ENCODE data around the gene S100A4. TPM values are rescaled to one million over a fixed set of nuclear protein-coding genes. Genes with fewer than 3 reads are reported as not detected.

The S100A4 gene
- total RNA-seq, 1 experiment from 2014 or later = 384 TPM

DNA sequence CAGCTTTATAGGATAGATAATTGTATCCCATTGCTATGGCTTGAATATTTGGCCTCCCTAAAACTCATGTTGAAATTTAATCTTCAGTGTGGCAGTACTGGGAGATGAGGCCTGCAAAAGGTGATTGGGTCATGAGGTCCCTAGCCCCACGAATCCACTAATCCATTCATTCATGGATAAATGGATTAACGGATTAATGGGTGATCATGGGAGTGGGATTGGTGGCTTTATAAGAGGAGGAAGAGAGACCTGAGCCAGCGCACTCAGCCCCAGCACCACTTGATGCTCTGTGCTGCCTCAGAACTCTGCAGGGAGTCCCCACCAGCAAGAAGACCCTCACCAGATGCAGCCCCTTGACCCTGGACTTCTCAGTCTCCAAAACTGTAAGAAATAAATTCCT lies 41.8 kb downstream of the S100A4 start:
- no peak overlapping the region for H3K27ac ChIP-seq (ENCODE audit: low read depth, low read length)
- H3K27me3 ChIP-seq (ENCODE audit: insufficient read depth, low read length) = 0 out of 2 replicates have a peak, but pooled peaks cover 3% of the 10 kb centered on the region
- H3K36me3 ChIP-seq (ENCODE audit: control insufficient read depth in 1 of 2, insufficient read depth in 2 of 2, low read length in 2 of 2) = no peaks in the 10 kb centered on the region
- intact Hi-C loops (cut with micrococcal nuclease) = no loop called here
- RAD21 ChIA-PET (ENCODE audit: low non-redundant PET in 1 of 2, low total read pairs in 2 of 2, uncharacterized antibody in 2 of 2, unreplicated experiment in 2 of 2) = no interaction called here
- H2AFZ ChIP-seq (ENCODE audit: low read depth, low read length, poor library complexity, severe bottlenecking) = no peak overlapping the region
- H3K9me3 ChIP-seq (ENCODE audit: control insufficient read depth in 1 of 2, insufficient read depth in 1 of 2, low read depth in 1 of 2, low read length in 2 of 2) = no peaks in the 10 kb centered on the region
- H3K4me1 ChIP-seq (ENCODE audit: control insufficient read depth in 1 of 2, insufficient read depth in 2 of 2, low read length in 2 of 2) = peaks cover 14 to 31% of the 10 kb centered on the region in 2 experiments
- DNase-seq (ENCODE audit: low read depth, low spot score) (no peak), ATAC-seq (no peak)
- H3K4me2 ChIP-seq (ENCODE audit: low read length) = no peak overlapping the region
- TF ChIP-seq, protein P1, sequence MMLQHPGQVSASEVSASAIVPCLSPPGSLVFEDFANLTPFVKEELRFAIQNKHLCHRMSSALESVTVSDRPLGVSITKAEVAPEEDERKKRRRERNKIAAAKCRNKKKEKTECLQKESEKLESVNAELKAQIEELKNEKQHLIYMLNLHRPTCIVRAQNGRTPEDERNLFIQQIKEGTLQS (IDR thresholded peaks at IDR 0.05) = no peak
- TF ChIP-seq, protein P2, sequence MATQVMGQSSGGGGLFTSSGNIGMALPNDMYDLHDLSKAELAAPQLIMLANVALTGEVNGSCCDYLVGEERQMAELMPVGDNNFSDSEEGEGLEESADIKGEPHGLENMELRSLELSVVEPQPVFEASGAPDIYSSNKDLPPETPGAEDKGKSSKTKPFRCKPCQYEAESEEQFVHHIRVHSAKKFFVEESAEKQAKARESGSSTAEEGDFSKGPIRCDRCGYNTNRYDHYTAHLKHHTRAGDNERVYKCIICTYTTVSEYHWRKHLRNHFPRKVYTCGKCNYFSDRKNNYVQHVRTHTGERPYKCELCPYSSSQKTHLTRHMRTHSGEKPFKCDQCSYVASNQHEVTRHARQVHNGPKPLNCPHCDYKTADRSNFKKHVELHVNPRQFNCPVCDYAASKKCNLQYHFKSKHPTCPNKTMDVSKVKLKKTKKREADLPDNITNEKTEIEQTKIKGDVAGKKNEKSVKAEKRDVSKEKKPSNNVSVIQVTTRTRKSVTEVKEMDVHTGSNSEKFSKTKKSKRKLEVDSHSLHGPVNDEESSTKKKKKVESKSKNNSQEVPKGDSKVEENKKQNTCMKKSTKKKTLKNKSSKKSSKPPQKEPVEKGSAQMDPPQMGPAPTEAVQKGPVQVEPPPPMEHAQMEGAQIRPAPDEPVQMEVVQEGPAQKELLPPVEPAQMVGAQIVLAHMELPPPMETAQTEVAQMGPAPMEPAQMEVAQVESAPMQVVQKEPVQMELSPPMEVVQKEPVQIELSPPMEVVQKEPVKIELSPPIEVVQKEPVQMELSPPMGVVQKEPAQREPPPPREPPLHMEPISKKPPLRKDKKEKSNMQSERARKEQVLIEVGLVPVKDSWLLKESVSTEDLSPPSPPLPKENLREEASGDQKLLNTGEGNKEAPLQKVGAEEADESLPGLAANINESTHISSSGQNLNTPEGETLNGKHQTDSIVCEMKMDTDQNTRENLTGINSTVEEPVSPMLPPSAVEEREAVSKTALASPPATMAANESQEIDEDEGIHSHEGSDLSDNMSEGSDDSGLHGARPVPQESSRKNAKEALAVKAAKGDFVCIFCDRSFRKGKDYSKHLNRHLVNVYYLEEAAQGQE (IDR thresholded peaks at IDR 0.05; ENCODE audit: low read depth) = no peak
- TF ChIP-seq POLR2A (IDR thresholded peaks at IDR 0.05; ENCODE audit: borderline replicate concordance, extremely low read depth, insufficient read depth, insufficient read length) = no peak
- no peak for TF ChIP-seq EZH2phosphoT487 (IDR thresholded peaks at IDR 0.05; ENCODE audit: borderline replicate concordance)
- TF ChIP-seq, protein P3, sequence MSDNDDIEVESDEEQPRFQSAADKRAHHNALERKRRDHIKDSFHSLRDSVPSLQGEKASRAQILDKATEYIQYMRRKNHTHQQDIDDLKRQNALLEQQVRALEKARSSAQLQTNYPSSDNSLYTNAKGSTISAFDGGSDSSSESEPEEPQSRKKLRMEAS (IDR thresholded peaks at IDR 0.05) = no peak
- H3K79me2 ChIP-seq (ENCODE audit: insufficient read depth, low read length) = no peaks in the 10 kb centered on the region
- BruUV-seq (replicated peaks) = no TSS peak
- no peaks in the 10 kb centered on the region for H3K9me2 ChIP-seq (ENCODE audit: insufficient read depth)
- H3K9ac ChIP-seq (ENCODE audit: low read length) = no peak overlapping the region
- H3K4me3 ChIP-seq (replicated peaks in 1 of 2; ENCODE audit: low read depth in 1 of 2, low read length in 2 of 2) = no peak overlapping the region
- CTCF ChIA-PET = no interaction called here
- H4K20me1 ChIP-seq (ENCODE audit: insufficient read depth) = no peaks in the 10 kb centered on the region
- POLR2A ChIA-PET = no interaction called here

DNA sequence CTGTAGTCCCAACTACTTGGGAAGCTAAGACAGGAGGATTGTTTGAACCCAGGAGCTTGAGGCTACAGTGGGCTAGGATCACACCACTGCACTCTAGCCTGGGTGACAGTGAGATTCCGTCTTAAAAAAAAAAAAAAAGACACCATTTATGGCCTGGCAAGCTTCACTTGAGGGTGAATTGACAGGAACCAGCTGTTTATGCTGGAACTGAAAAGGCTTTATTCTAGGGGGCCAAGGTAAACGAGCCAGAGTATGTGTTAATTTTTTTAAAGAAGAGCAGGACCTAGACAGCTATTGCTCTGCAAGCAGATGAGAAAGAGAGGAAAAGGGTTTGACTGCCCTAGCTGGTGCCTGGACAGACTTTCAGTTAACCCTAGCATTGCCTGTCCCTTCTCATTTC lies 46.9 kb downstream of the S100A4 start:
- ChIA-PET CTCF (interaction anchor here (6.1 kb wide), 1 partner anchor 146 kb away, joined by 133 read pairs; no protein-coding TSS in a partner anchor), RAD21 (ENCODE audit: low non-redundant PET in 1 of 2, low total read pairs in 2 of 2, uncharacterized antibody in 2 of 2, unreplicated experiment in 2 of 2) (no interaction called here), POLR2A (no interaction called here)
- Histone ChIP-seq H3K4me2 (ENCODE audit: low read length) (no peak overlapping the region), H3K4me1 (ENCODE audit: control insufficient read depth in 1 of 2, insufficient read depth in 2 of 2, low read length in 2 of 2) (peaks cover 0 to 3% of the 10 kb centered on the region in 2 experiments; a peak in 1 of 4 replicates), H3K4me3 (replicated peaks in 1 of 2; ENCODE audit: low read depth in 1 of 2, low read length in 2 of 2) (no peak overlapping the region), H3K9me3 (ENCODE audit: control insufficient read depth in 1 of 2, insufficient read depth in 1 of 2, low read depth in 1 of 2, low read length in 2 of 2) (no peaks in the 10 kb centered on the region), H3K9ac (ENCODE audit: low read length) (no peak overlapping the region), H2AFZ (ENCODE audit: low read depth, low read length, poor library complexity, severe bottlenecking) (no peak overlapping the region), H4K20me1 (ENCODE audit: insufficient read depth) (no peaks in the 10 kb centered on the region), H3K36me3 (ENCODE audit: control insufficient read depth in 1 of 2, insufficient read depth in 2 of 2, low read length in 2 of 2) (no peaks in the 10 kb centered on the region), H3K79me2 (ENCODE audit: insufficient read depth, low read length) (no peaks in the 10 kb centered on the region), H3K27me3 (ENCODE audit: insufficient read depth, low read length) (0 out of 2 replicates have a peak, but pooled peaks cover 3% of the 10 kb centered on the region), H3K27ac (ENCODE audit: low read depth, low read length) (no peak overlapping the region), H3K9me2 (ENCODE audit: insufficient read depth) (no peaks in the 10 kb centered on the region)
- DNase-seq (ENCODE audit: low read depth, low spot score) = no peak
- BruUV-seq (replicated peaks) = no TSS peak
- ATAC-seq = no peak
- intact Hi-C loops (cut with micrococcal nuclease) = loop anchor here (5.0 kb wide), 1 partner anchor 96 kb away; no protein-coding TSS in a partner anchor
- TF ChIP-seq, protein P2 (IDR thresholded peaks at IDR 0.05; ENCODE audit: low read depth) = no peak
- TF ChIP-seq ELF1 (IDR thresholded peaks at IDR 0.05; ENCODE audit: borderline replicate concordance, low read depth) (no peak), EGR1 (IDR thresholded peaks at IDR 0.05; ENCODE audit: low read depth) (no peak), TCF7L2 (IDR thresholded peaks at IDR 0.05; ENCODE audit: borderline replicate concordance, extremely low read depth, insufficient read depth, insufficient read length) (no peak), SRF (IDR thresholded peaks at IDR 0.05; ENCODE audit: low read depth) (no peak), CEBPB (IDR thresholded peaks at IDR 0.05; ENCODE audit: low read depth) (no peak), FOSL1 (IDR thresholded peaks at IDR 0.05; ENCODE audit: low read depth) (no peak), EZH2 (IDR thresholded peaks at IDR 0.05) (no peak), CBX3 (IDR thresholded peaks at IDR 0.05; ENCODE audit: low read depth) (no peak), SIN3A (IDR thresholded peaks at IDR 0.05; ENCODE audit: low read depth) (no peak), ZNF274 (IDR thresholded peaks at IDR 0.05; ENCODE audit: low read depth, low read length) (no peak)
